ENCODE measurements around the gene NPPB.
A peak's percentile ranks its signal among the peaks of the same experiment; 100 is the strongest.
"Not testable (repeated sequence)": the region's sequence is repeated elsewhere in the genome, so short reads cannot be mapped to it uniquely, and the experiment has no call there.

Gene NPPB

GRCh38 chr1:11858613-11858967 is at the start of gene NPPB:
TSS of gene NPPB (minus strand) at chr1:11858945. CDS start at chr1:11858833, 112 bp downstream.
- no peak for DNase-seq (ENCODE audit: low read depth in 2 of 2, low spot score in 1 of 2)

- peak; percentile 29 to 30 for DNase-seq (ENCODE audit: low read depth in 2 of 2, low spot score in 1 of 2)
These were observed 49.4 kb upstream of the NPPB start for GRCh38 chr1:11908095-11908675.

- peak; percentile 58 to 87 for DNase-seq (ENCODE audit: low read depth in 2 of 2, low spot score in 1 of 2)
These were observed 48.7 kb upstream of the NPPB start for GRCh38 chr1:11907275-11908094.

GRCh38 chr1:11906870-11907269 is 48.1 kb upstream of the NPPB start:
- DNase-seq (ENCODE audit: low read depth in 2 of 2, low spot score in 1 of 2) = no peak

- DNase-seq (ENCODE audit: low read depth in 2 of 2, low spot score in 1 of 2) = no peak
These were observed 46.2 kb upstream of the NPPB start for GRCh38 chr1:11904978-11905377.

GRCh38 chr1:11904156-11904555 is 45.4 kb upstream of the NPPB start:
- not testable (repeated sequence) for DNase-seq (ENCODE audit: low read depth in 2 of 2, low spot score in 1 of 2)

GRCh38 chr1:11903210-11903609 is 44.5 kb upstream of the NPPB start:
- no peak for DNase-seq (ENCODE audit: low read depth in 2 of 2, low spot score in 1 of 2)

- DNase-seq (ENCODE audit: low read depth in 2 of 2, low spot score in 1 of 2) = not testable (repeated sequence)
These were observed 42.7 kb upstream of the NPPB start for GRCh38 chr1:11901446-11901845.

GRCh38 chr1:11898831-11899467 is 40.2 kb upstream of the NPPB start:
- DNase-seq (ENCODE audit: low read depth in 2 of 2, low spot score in 1 of 2) = no peak

GRCh38 chr1:11898086-11898785 is 39.5 kb upstream of the NPPB start:
- DNase-seq (ENCODE audit: low read depth in 2 of 2, low spot score in 1 of 2) = no peak

- DNase-seq (ENCODE audit: low read depth in 2 of 2, low spot score in 1 of 2) = not testable (repeated sequence)
These were observed 35.8 kb upstream of the NPPB start for GRCh38 chr1:11894501-11894900.

GRCh38 chr1:11893907-11894251 is 35.1 kb upstream of the NPPB start:
- DNase-seq (ENCODE audit: low read depth in 2 of 2, low spot score in 1 of 2) = peak; percentile 29 to 56

- DNase-seq (ENCODE audit: low read depth in 2 of 2, low spot score in 1 of 2) = no peak
These were observed 32.9 kb upstream of the NPPB start for GRCh38 chr1:11891433-11892186.

GRCh38 chr1:11888877-11889208 is 30.1 kb upstream of the NPPB start:
- no peak for DNase-seq (ENCODE audit: low read depth in 2 of 2, low spot score in 1 of 2)

- DNase-seq (ENCODE audit: low read depth in 2 of 2, low spot score in 1 of 2) = no peak
These were observed 29.6 kb upstream of the NPPB start for GRCh38 chr1:11888206-11888876.

- no peak for DNase-seq (ENCODE audit: low read depth in 2 of 2, low spot score in 1 of 2)
These were observed 28.9 kb upstream of the NPPB start for GRCh38 chr1:11887666-11888007.

- DNase-seq (ENCODE audit: low read depth in 2 of 2, low spot score in 1 of 2) = no peak
These were observed 28.4 kb upstream of the NPPB start for GRCh38 chr1:11886986-11887665.

GRCh38 chr1:11885916-11886315 is 27.2 kb upstream of the NPPB start:
- DNase-seq (ENCODE audit: low read depth in 2 of 2, low spot score in 1 of 2) = no peak

GRCh38 chr1:11882814-11883538 is 24.2 kb upstream of the NPPB start:
- no peak for DNase-seq (ENCODE audit: low read depth in 2 of 2, low spot score in 1 of 2)

Data from stimulated activated CD8-positive, alpha-beta memory T cell treated with anti-CD3 and anti-CD28 coated beads, Interleukin-4, amount 100 ng/mL, for 4 hours (primary cell).